K562 (cell line): ENCODE data around the gene ATE1. TPM values are rescaled to one million over a fixed set of nuclear protein-coding genes. Genes with fewer than 3 reads are reported as not detected.

Source experiments
- AFF1 ChIP-seq, 2 experiments: fragments of 450-650 bp; IDR thresholded peaks; 2 replicates each; pipeline ENCODE4 v1.6.1; 2018; ENCODE audit warnings: mild to moderate bottlenecking in 2 of 2, low read depth in 1 of 2; ENCODE audit not compliant: partially characterized antibody in 2 of 2
- DMBX1 ChIP-seq: fragments of 250-450 bp; sonication (Bioruptor Pico); IDR thresholded peaks from 2 replicates; pipeline ENCODE4 v1.8.0; 2022; ENCODE audit warnings: inconsistent platforms, mild to moderate bottlenecking, moderate library complexity, borderline replicate concordance
- MTA1 ChIP-seq: fragments of 450-650 bp; IDR thresholded peaks from 2 replicates; pipeline ENCODE4 v1.6.1; 2017; ENCODE audit warnings: borderline replicate concordance
- ZBTB8A ChIP-seq: fragments of 450-650 bp; IDR thresholded peaks from 2 replicates; pipeline ENCODE4 v1.6.1; 2018; ENCODE audit warnings: mild to moderate bottlenecking, moderate library complexity; ENCODE audit not compliant: partially characterized antibody
- ZNF282 ChIP-seq: sonication (generic); formaldehyde crosslinking; IDR thresholded peaks from 2 replicates; pipeline ENCODE4 v1.8.1; 2023; ENCODE audit warnings: missing genetic modification reagents
- ZNF384 ChIP-seq: IDR thresholded peaks from 2 replicates; pipeline ENCODE4 v1.6.1; 2012; ENCODE audit warnings: low read depth, low read length, improper control_type of control experiment
- ZNF431 ChIP-seq: sonication (generic); formaldehyde crosslinking; IDR thresholded peaks from 2 replicates; pipeline ENCODE4 v1.8.0; 2022; ENCODE audit warnings: mild to moderate bottlenecking, missing genetic modification reagents
- ZNF583 ChIP-seq: fragments of 250-450 bp; sonication (Bioruptor Pico); IDR thresholded peaks from 2 replicates; pipeline ENCODE4 v1.4.0; 2020
- polyA plus RNA-seq, 8 experiments: library from polyadenylated mRNA; depleted of rRNA in 4 of 8; stranded (reverse) in 5 of 8; unstranded in 3 of 8; fragments of >200 nt; fragmentation: Nextera tagmentation in 2 of 8; fragmentation: Illumina TruSeq in 1 of 8; extraction: Ambion mirVana in 2 of 8; extraction: Trizol in 1 of 8; gene quantifications; 2 replicates each; pipeline versions ENCODE4 v1.2.1 to v1.2.3, GENCODE V29; 2011 to 2014; ENCODE audit warnings: inconsistent platforms in 1 of 8, missing spikeins in 1 of 8
- total RNA-seq, 7 experiments: library from RNA; depleted of rRNA in 6 of 7; stranded (reverse); fragments of >200 nt in 6 of 7; fragmentation: Illumina TruSeq in 2 of 7; extraction: Trizol in 2 of 7; gene quantifications; 2 replicates each; pipeline versions ENCODE4 v1.2.1 to v1.2.3, GENCODE V29; 2011 to 2021; ENCODE audit warnings: low replicate concordance in 1 of 7
- TF ChIP-seq, protein P1 (sequence below), 2 experiments: fragments of 250-450 bp in 1 of 2; fragments of 450-650 bp in 1 of 2; sonication (Bioruptor Pico) in 1 of 2; IDR thresholded peaks; 2 replicates each; pipeline versions ENCODE4 v1.6.1 to v1.8.0; 2016 to 2021; ENCODE audit warnings: mild to moderate bottlenecking in 2 of 2, moderate library complexity in 2 of 2, missing compliant biosample characterization in 1 of 2, missing genetic modification characterization in 1 of 2
- TF ChIP-seq, protein P2 (sequence below): fragments of 450-650 bp; IDR thresholded peaks from 2 replicates; pipeline ENCODE4 v1.6.1; 2016; ENCODE audit warnings: missing biosample characterization, missing genetic modification characterization

The ATE1 gene
- total and polyA plus RNA-seq, 9 of the 15 experiments (the other 6 are each of a cell fraction or from before 2014, with no cell fraction given): 3.0 to 14.2 (median 8.8) TPM

DNA sequence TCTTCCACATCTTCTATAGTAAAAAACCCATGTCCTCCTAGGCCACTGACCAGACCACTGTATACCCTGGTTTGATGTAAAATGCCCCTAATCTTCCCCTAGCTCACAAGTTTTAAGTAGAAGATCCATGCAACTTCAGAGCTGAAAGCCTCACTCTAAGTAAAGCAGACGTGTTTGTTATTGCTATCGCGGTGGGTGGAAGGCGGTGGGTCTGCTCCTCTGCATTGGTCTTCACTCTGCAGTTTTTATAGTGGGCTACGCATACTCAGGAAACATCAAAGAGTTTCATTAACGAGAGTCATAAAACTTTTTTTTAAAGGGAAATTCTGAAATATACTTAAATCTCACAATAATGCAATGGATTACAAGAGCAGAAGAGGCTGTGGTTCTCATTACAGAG is 91.7 kb downstream of the ATE1 start (continued):
- TF ChIP-seq AFF1 (IDR thresholded peaks at IDR 0.05; ENCODE audit: low read depth in 1 of 2, partially characterized antibody in 2 of 2): no peak
- no peak for TF ChIP-seq MTA1
- TF ChIP-seq ZNF384: no peak
- TF ChIP-seq ZNF583 (CRISPR knock-in tag): no peak
- no peak for TF ChIP-seq ZNF282 (CRISPR knock-in tag)
- TF ChIP-seq, protein P1, sequence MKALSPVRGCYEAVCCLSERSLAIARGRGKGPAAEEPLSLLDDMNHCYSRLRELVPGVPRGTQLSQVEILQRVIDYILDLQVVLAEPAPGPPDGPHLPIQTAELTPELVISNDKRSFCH (CRISPR knock-in tag; IDR thresholded peaks at IDR 0.05): no peak
- TF ChIP-seq, protein P1 (tag; IDR thresholded peaks at IDR 0.05): no peak
- TF ChIP-seq ZNF431 (CRISPR knock-in tag): no peak
- no peak for TF ChIP-seq DMBX1 (CRISPR knock-in tag)
- TF ChIP-seq, protein P2, sequence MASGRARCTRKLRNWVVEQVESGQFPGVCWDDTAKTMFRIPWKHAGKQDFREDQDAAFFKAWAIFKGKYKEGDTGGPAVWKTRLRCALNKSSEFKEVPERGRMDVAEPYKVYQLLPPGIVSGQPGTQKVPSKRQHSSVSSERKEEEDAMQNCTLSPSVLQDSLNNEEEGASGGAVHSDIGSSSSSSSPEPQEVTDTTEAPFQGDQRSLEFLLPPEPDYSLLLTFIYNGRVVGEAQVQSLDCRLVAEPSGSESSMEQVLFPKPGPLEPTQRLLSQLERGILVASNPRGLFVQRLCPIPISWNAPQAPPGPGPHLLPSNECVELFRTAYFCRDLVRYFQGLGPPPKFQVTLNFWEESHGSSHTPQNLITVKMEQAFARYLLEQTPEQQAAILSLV (tag): no peak
- no peak for TF ChIP-seq ZBTB8A
